Mucosa of gallbladder (tissue), 1 donor: ENCODE results near the gene NUP62CL. TPM values are rescaled to one million over a fixed set of nuclear protein-coding genes. Genes with fewer than 3 reads are reported as not detected.
"Not testable (repeated sequence)": the region's sequence is repeated elsewhere in the genome, so short reads cannot be mapped to it uniquely, and the experiment has no call there.

ENCODE experiments used
- DNase-seq: peaks from one replicate; pipeline ENCODE4 v3.0.0-alpha.2; 2020; ENCODE audit warnings: low spot score
- total RNA-seq: library from RNA; stranded (reverse); gene quantifications from one replicate; pipeline ENCODE4 v1.2.1, GENCODE V29; 2021
- donor health status: DM: no; HTN: no; CAD: no.

Gene NUP62CL
- 3.2 TPM for total RNA-seq

- DNase-seq: peak; percentile 46
These were observed at the start of gene NUP62CL, which contains the start of gene DNAAF6 for GRCh38 chrX:107205770-107206696. TSS of gene NUP62CL (minus strand) at chrX:107206433. CDS start at chrX:107175146, 31,287 bp downstream. TSS of gene DNAAF6 (plus strand) at chrX:107206611. CDS start at chrX:107212876, 6,265 bp downstream.

DNA sequence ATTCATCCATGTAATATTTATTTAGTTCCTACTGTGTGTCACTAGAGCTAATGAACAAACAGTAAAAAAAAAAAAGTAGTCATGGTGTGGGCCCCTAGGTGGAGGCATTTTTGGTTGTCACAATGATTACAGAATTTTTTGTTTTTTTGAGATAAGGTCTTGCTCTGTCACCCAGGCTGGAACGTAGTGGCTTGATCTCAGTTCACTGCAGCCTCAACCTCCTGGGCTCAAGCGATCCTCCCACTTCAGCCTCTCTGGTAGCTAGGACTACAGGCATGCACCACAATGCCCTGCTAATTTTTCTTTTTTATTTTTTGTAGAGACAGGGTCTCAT is 22.2 kb upstream of the NUP62CL start:
- DNase-seq: no peak

- no peak for DNase-seq
These were observed 21.7 kb upstream of the NUP62CL start for GRCh38 chrX:107227780-107228485.

GRCh38 chrX:107226757-107227156 is 20.5 kb upstream of the NUP62CL start:
- DNase-seq: no peak

GRCh38 chrX:107213477-107213876 is 7.2 kb upstream of the NUP62CL start:
- no peak for DNase-seq

DNA sequence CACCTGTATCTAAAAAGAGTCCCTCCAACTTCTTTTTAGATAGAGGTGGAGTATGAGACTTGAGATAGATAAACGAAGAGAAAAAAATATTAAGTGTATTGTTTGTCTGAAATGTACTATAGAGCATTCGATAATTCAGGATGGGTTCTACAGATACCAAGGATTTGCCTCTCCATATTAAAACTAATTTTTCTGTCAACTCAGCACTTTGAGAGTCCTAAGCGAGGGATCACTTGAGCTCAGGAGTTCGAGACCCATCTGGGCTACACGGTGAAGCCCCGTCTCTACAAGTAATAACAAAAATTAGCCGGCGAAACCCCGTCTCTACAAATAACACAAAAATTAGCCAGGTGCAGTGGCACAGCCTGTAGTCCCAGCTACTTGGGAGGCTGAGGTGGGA is 1.7 kb upstream of the NUP62CL start:
- no peak for DNase-seq

DNA sequence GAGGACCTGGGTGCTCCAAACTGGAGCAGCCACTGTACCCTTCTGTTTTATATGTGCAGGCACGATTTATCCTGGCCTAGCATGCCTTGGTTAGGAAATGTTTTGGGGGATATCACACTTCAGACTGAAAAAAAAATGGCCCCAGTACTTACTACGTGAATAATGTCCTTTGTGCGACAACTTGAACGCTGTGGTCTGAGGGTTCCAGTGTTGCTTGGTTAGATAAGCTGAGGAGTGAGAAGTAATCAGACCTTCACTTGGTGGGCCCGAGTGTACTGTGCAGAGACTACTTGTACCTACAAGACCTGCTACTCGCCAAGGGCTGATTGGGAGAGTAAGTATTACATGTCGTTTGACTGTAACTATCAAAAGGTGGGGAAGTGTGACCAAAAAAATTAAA is 856 bp upstream of the NUP62CL start:
- no peak for DNase-seq

GRCh38 chrX:107206697-107207065 is 448 bp upstream of the NUP62CL start:
- no peak for DNase-seq

GRCh38 chrX:107204068-107204605 is 2.1 kb downstream of the NUP62CL start:
- DNase-seq: peak; percentile 36

- DNase-seq: no peak
These were observed 6.7 kb downstream of the NUP62CL start for GRCh38 chrX:107199491-107199890.

DNA sequence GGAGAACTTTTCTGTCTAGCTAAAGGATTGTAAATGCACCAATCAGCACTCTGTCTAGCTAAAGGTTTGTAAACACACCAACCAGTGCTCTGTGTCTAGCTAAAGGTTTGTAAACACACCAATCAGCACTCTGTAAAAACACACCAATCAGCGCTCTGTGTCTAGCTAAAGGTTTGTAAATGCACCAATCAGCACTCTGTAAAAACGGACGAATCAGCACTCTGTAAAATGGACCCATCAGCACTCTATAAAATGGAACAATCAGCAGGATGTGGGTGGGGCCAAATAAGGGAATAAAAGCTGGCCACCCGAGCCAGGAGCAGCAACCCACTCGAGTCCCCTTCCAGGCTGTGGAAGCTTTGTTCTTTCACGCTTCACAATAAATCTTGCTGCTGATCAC is 8.2 kb downstream of the NUP62CL start:
- DNase-seq: not testable (repeated sequence)

- no peak for DNase-seq
These were observed 8.9 kb downstream of the NUP62CL start for GRCh38 chrX:107197319-107197718.

DNA sequence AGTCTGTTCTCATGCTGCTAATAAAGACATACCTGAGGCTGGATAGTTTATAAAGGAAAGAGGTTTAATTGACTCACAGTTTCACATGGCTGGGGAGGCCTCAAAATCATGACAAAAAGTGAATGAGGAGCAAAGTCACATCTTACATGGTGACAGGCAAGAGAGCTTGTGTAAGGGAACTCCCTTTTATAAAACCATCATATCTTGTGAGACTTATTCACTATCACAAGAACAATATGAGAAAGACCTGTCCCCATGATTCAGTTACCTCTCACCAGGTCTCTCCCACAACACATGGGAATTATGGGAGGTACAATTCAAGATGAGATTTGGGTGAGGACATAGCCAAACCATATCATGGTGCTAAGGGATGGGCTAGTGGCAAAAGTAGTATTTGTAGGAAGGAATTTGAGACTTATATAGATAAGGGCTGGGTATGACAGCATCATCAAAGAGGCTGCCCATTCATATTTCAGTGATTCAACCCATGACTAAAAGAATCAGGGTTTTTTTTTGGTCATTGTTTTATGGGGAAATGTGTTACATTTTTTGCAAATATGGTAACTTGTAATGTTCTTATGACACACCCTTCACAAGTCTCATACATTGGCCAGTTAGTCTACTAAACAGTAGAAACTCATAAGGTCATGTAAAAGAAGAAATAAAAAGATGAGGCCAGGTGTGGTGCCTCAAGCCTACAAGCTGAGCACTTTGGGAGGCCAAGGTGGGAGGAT is 34.7 kb downstream of the NUP62CL start:
- no peak for DNase-seq

DNA sequence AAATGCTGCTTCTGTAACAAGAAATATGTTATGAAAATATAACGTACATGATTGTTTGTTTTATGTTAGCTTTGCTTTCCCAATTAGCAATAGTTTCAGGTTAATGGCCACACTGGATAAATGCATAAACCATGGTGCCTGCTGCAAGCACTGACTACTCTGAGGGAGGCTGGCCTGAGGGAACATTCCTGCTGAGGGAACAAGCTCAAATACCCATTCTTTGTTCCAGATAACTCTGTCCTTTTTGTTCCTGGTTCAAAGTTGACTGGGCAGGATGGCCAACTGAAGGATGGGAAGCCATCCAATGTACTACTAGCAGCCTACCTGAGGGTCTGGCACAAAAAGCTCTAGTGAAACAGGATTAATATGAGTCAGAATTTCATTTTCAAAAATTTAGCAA is 37.5 kb downstream of the NUP62CL start:
- DNase-seq: no peak

DNA sequence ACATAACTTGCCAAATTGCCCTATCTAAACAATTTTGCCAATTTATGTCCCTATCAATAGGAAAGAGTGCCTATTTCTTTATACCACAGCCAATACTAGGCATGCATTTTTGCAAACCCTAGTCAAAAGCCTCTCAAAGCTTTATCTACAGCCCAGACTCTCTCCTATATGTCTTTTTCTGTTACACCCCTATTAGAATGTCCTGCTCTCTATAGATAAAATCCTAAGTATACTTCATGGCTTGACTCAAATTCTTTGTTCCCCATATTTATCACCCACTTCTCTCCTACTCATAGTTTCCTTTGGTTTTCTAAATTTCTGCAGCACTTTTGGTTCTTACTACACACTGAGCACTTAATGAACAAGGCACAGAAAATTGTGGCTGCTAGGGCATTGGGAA is 38.0 kb downstream of the NUP62CL start:
- DNase-seq: no peak

DNA sequence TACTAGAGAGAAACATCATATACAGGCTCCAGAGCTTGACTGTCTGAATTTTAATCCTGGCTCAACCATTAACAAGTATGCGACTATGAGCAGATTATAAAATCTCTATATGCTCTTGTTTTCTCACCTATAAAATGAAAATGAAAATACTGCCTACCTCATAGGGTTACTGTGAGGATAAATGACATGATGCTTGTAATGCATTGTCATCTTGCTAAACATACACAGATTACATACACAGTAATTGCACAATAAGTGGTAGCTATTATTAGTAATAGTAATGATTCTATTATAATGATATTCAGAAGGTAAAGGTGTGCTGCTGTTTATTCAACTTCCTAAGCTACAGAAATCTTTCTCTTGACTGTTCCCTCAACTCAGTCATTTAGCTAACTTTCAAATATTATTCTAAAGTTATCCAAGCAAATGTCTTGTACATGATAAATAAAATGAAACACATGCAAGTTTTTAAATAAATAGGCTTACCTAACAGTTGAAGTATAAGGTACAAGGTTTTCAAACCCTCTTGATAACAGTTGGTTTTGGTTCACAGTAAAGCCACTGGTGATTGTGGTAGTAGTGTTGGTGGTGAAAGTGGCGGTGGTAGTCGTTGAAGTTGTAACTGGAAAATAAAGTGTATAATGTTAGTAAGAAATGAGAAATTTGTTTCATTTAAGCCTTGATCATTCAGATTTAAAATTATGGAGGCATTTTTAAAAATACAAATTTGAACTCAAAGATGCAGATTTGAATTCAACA is 38.9 kb downstream of the NUP62CL start:
- DNase-seq: no peak

- not testable (repeated sequence) for DNase-seq
These were observed 48.6 kb downstream of the NUP62CL start for GRCh38 chrX:107157618-107158017.

DNA sequence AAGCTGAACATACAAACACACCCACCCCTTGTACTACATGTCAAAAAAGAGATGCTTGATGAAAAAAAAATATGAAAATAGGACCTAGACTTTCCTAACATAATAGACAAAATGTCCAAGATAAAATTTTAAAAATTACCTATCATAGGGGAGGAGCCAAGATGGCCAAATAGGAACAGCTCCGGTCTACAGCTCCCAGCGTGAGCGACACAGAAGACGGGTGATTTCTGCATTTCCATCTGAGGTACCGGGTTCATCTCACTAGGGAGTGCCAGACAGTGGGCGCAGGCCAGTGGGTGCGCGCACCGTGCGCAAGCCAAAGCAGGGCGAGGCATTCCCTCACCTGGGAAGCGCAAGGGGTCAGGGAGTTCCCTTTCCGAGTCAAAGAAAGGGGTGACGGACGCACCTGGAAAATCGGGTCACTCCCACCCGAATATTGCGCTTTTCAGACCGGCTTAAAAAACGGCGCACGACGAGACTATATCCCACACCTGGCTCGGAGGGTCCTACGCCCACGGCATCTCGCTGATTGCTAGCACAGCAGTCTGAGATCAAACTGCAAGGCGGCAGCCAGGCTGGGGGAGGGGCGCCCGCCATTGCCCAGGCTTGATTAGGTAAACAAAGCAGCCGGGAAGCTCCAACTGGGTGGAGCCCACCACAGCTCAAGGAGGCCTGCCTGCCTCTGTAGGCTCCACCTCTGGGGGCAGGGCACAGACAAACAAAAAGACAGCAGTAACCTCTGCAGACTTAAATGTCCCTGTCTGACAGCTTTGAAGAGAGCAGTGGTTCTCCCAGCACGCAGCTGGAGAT is 50.4 kb downstream of the NUP62CL start:
- not testable (repeated sequence) for DNase-seq

GRCh38 chrX:107154787-107155620 is 51.2 kb downstream of the NUP62CL start:
- no peak for DNase-seq
